GM19193 (cell line): ENCODE results near the gene CHERP.

ENCODE experiments used
- POLR2A ChIP-seq: IDR thresholded peaks from 4 replicates; pipeline ENCODE4 v1.6.1; 2011; ENCODE audit not compliant: insufficient read depth, insufficient read length; ENCODE audit errors: extremely low read depth

The CHERP gene

DNA sequence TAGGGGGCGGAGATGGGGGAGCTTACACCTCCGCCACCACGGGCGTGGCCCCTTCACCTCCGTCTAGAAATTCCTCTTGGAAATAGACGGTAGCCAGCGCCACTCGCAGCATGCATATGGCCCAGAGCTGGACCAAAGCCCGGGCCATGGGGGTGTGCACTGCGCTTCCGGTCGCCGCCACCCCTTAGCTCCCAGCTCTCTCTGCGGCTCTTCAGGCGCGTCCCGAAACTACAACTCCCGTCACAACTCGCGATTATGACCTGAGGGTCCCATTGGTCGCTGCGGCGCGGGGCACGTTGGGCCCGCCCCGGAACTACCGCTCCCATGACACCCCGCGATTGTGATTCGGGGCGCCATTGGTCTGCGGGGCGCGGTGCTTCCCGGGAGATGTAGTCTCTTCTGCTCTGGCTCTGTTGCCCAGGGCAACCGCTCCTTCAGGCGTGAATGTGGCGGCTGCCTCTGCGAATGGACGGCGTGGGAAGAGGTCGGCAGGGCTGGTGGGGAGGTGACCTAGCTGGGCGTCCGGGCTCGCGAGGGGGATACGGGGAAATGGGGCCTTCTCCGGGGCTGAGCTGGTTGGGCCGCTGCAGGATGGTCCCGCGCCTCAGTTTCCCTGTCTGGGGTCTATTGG, 46.1 kb downstream of the CHERP start, which contains the start of the genes C19orf44 and CALR3:
TSS of gene C19orf44 (plus strand) at position 413 of the 631 bp plus-strand sequence. CDS start 4,399 bp downstream, outside the sequence.
TSS of gene CALR3 (minus strand) at position 186 of the 631 bp plus-strand sequence. CDS start at position 148, 38 bp downstream.
- TF ChIP-seq POLR2A: peak; percentile 85

- TF ChIP-seq POLR2A: no peak
Measured at GRCh38 chr19:16482745-16483144, 59.5 kb downstream of the CHERP start.

DNA sequence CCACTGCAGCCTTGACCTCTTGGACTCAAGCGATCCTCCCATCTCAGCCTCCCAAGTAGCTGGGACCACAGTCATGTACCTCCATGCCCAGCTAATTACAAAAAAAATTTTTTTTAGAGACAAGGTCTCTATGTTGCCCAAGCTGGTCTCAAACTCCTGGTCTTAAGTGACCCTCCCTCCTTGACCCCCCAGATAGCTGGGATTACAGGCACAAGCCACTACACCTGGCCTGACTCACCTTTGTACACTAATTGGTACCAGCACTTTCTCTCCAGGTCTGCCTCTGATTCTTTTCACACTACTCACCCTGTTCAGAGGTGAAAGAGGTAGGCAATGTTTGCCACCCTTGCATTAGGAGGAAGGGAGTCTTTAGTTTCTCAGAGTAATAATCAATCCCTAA, 64.9 kb downstream of the CHERP start:
- TF ChIP-seq POLR2A: no peak

GRCh38 chr19:16476401-16476800, 65.8 kb downstream of the CHERP start:
- TF ChIP-seq POLR2A: no peak

GRCh38 chr19:16473875-16474392, 68.3 kb downstream of the CHERP start:
- TF ChIP-seq POLR2A: no peak

GRCh38 chr19:16472992-16473391, 69.2 kb downstream of the CHERP start:
- TF ChIP-seq POLR2A: no peak

DNA sequence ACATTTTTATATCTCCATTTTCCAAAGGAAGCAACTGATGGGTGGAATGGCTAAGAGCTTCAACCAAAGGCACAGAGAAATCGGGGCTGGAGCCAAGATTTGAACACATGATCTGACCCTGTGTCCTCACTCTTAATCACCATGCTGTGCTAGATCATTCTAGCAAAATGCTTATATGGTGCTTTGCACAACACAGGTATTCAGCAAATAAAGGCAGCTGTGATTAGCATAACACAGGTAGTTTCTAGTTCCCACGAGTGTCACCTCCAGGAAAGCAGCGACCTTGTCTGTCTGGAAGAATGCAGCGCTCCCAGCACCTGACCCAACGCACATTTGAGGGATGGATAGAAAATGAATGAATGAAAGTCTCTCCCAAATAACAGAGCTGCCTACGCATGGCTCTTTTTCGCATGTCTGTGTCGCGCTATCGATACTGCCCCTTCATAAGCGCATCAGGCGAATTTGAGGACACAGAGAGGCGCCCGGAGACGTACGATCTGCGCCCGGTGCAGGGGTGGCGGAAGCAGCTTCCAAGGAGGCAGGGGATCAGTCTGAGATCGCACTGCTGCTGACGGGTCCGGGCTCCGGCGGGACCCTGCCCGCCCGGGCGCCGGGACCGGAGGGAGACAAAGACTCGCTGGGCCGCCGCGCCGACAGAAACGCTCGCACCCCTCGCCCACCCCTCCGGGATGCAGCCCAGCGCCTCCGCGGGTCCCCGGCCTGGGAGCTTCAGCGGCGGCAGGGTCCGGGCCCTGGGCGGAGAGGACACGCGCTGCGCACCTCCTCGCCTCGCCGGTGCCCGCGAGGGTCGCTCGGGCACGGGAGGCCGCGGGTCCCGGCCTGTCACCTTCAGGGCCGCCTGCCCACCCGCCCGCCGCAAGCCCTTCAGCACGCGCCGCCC, 71.1 kb downstream of the CHERP start:
- TF ChIP-seq POLR2A: no peak

DNA sequence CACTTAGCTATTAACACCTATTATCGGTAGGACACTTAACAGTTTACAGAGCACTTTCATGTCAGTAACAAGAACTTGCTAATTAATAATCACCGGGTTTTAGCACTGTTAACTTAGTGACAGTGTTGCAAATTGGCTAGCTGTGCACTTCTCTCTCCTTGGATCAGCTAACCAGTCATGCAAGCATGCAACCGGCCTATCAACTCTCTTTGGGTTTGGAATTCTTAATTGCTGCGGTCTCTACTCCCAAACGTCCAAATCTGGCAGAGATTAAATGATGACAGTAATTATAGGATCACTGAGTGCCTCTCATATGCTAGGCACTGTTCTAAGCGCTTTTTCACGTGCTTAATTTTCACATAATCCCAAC, 71.7 kb downstream of the CHERP start:
- TF ChIP-seq POLR2A: no peak
